HEK293 (cell line): ENCODE measurements around the gene CNTNAP5.

Experiments
- CTCF ChIP-seq: fragments of 450-650 bp; formaldehyde crosslinking; IDR thresholded peaks from 2 replicates; pipeline ENCODE4 v1.5.1; 2016; ENCODE audit warnings: missing biosample characterization, missing genetic modification characterization
- KLF7 ChIP-seq: fragments of 450-650 bp; formaldehyde crosslinking; IDR thresholded peaks from 2 replicates; pipeline ENCODE4 v1.5.1; 2016; ENCODE audit warnings: missing biosample characterization, missing genetic modification characterization, borderline replicate concordance
- REST ChIP-seq: fragments of 450-650 bp; formaldehyde crosslinking; IDR thresholded peaks from 2 replicates; pipeline ENCODE4 v1.5.1; 2016; ENCODE audit warnings: missing biosample characterization, missing genetic modification characterization
- ZBTB11 ChIP-seq: fragments of 450-650 bp; formaldehyde crosslinking; conservative IDR thresholded peaks from 2 replicates; pipeline ENCODE4 v1.5.1; 2016; ENCODE audit warnings: low read depth, missing biosample characterization, missing genetic modification characterization
- ZNF202 ChIP-seq: fragments of 450-650 bp; formaldehyde crosslinking; IDR thresholded peaks from 2 replicates; pipeline ENCODE4 v1.5.1; 2016; ENCODE audit warnings: missing biosample characterization, missing genetic modification characterization, borderline replicate concordance
- ZNF24 ChIP-seq: fragments of 450-650 bp; formaldehyde crosslinking; IDR thresholded peaks from 2 replicates; pipeline ENCODE4 v1.5.1; 2016; ENCODE audit warnings: missing biosample characterization, missing genetic modification characterization
- ZNF707 ChIP-seq: fragments of 450-650 bp; formaldehyde crosslinking; IDR thresholded peaks from 2 replicates; pipeline ENCODE4 v1.5.1; 2016; ENCODE audit warnings: missing biosample characterization, missing genetic modification characterization
- ZNF776 ChIP-seq: fragments of 450-650 bp; formaldehyde crosslinking; IDR thresholded peaks from 2 replicates; pipeline ENCODE4 v1.5.0; 2017; ENCODE audit warnings: missing biosample characterization, missing genetic modification characterization, borderline replicate concordance

GRCh38 chr2:124542932-124543640 is 518.0 kb downstream of the CNTNAP5 start:
- TF ChIP-seq CTCF (tag by site-specific recombination) = no peak
- TF ChIP-seq ZNF776 (tag by site-specific recombination) = no peak
- TF ChIP-seq ZNF24 = no peak
- TF ChIP-seq REST (tag by site-specific recombination) = no peak
- no peak for TF ChIP-seq ZBTB11 (tag by site-specific recombination)
- TF ChIP-seq ZNF202 (tag by site-specific recombination) = no peak
- no peak for TF ChIP-seq ZNF707 (tag by site-specific recombination)
- no peak for TF ChIP-seq KLF7 (tag by site-specific recombination)
